ENCODE data around the gene RAD21L1.

RAD21L1 gene

DNA sequence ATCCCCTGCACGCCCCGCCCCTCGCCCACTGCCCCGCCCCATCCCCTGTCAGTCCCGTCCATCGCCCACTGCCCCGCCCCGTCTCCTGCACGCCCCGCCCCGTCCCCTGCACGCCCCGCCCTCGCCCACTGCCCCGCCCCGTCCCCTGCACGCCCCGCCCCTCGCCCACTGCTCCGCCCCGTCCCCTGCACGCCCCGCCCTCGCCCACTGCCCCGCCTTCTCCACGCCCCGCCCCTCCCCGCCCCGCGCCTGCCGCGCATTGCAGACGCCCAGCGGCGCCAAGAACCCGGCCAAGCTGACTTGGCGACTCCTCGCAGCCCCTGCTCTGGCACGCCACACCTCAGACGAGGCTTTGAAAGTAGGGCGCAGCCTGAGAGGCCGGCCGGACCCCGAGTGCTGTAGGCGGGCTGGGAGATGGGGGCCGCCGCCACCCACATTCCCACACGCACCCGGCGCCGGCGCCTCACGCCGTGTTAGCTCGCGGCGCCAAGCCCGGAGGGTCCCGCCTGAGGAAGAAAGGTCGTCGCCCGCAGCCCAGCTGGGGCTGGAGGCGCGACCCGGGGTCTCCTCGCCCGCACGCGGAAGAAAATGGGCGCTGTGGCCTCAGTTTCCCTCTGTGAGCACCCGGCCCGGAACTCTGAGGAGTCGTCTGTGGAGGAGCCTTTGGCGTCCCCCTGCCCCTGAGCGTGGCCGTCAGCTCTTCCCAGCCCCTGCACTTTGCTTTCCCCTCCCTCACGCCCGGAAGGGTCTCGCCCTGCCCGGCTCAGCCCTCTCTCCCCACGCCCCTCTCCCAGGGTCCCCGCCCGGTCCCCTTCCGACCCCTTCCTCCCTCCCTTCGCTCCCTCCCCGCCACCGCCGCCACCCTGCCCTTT is at the start of gene RAD21L1:
RAD21L1 (plus strand) TSS at position 262 of the 872 bp plus-strand sequence. CDS start 2,410 bp downstream, outside the sequence.
- in situ Hi-C loops (cut with MboI; ENCODE audit: low sequenced_read_pairs) = no loop called here

DNA sequence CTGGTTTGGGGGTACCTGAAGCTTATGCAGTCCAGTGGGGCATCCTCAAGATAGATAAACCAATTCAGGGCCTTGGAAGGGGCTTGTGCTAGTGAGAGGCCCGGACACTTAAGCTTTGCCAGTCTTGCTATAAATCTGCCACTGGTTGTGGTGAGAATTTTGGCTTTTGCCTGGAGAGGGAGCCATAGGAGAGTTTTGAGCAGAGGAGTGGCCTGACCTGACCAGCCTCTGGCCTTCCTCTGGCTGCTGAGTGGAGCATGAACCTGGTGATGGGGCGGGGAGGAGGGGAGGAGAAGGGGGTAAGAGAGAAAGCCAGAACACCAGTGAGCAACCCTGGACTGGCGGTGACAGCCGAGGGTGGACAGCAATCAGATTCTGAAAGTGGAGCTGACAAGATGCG is 48.2 kb upstream of the RAD21L1 start:
- in situ Hi-C loops (cut with MboI; ENCODE audit: low sequenced_read_pairs) = loop anchor here (25.0 kb wide), 1 partner anchor 365 kb away; no protein-coding TSS in a partner anchor

DNA sequence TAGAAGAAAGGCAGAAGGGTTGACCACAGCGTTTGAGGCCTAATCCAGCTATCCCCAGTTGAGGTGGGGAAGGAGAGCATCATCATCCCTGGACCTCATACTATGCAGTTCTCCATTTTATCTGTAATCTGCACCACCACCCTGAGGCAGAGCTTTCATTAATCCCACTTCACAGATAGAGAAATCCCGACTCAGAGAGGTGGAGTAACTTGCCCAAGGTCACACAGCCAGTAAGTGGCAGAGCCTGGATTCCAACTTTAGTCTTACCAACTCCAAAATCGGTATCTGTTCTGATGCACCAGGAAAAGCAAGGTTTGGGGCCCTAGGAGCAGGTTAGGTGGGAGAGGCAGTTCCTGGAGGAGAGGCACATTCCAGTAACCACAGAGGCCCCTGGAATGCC is 47.7 kb upstream of the RAD21L1 start:
- in situ Hi-C loops (cut with MboI; ENCODE audit: low sequenced_read_pairs) = loop anchor here (25.0 kb wide), 1 partner anchor 366 kb away; no protein-coding TSS in a partner anchor

DNA sequence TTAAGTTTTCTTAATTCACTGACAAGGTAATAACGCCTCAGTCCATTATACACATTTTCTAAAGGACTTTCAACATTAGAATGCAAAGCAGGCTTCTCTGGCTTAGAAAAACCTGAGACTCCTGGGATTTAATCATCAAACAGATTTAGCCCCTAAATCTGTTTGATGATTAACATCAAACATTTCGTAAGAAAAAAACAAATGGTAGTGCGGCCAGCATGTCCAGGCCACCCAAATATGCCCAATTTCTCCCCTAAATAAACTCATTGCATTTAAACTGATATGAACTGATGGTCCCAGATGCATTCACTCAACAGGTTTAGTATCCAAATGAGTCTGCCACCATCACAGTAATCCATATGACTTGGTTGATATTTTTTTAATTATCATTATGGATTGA is 47.2 kb upstream of the RAD21L1 start:
- in situ Hi-C loops (cut with MboI; ENCODE audit: low sequenced_read_pairs) = loop anchor here (25.0 kb wide), 1 partner anchor 366 kb away; no protein-coding TSS in a partner anchor

DNA sequence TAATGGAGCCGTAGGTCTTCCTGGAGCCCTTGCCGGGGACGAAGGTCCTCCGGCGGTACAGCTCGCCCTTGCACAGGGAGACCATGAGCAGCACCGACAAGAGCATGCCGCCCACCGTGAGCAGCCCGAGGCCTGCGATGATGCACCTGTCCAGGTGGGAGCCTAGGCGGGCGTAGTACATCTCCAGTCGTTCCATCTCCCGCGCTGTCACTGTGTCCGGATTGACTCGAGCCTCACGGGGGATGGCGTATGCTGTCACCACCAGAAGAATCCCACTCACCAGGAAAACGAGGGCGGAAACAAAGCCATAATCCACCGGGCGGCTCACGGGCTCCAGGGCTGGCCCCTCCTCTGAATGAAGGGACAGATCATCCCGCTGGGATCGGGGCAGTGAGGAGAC is 44.9 kb upstream of the RAD21L1 start:
- in situ Hi-C loops (cut with MboI; ENCODE audit: low sequenced_read_pairs) = loop anchor here (25.0 kb wide), 1 partner anchor 369 kb away; no protein-coding TSS in a partner anchor

DNA sequence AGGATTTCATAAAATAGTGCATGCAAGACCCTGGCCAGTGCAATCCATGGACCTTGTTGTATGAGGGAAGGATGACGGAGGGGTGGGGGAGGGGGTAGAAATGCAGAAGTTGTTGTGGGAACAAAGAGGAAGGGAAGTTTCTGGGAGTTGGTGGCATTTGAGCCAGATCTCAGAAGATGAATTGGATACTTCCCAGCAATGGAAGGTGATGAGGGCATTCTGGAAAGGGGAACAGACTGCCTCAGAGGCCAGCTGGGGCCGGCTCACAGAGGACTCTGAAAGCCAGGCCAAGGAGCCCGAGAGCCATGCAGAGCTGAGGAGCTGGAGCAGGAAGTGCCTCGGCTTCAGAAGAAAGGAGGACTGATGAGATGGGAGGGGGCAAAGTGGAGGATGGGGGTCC is 43.7 kb upstream of the RAD21L1 start:
- in situ Hi-C loops (cut with MboI; ENCODE audit: low sequenced_read_pairs) = loop anchor here (25.0 kb wide), 1 partner anchor 370 kb away; no protein-coding TSS in a partner anchor

DNA sequence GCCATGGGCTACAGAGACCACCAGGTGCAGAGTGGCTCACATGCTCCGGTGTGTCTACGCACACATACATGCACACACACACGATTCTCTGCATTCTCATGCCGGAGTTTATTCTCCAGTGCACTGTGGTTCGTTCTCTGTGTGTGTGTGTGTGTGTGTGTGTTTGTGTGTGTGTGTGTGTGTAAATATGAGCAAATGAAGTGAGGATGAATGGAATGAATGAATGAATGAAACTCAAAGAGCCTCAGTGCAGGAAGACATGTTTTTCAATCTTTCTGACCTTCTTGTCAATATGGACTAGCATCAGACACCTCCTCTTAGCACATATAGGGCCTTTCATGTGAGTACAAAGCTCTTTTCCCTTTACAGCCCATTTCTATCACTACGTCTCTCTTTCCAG is 42.7 kb upstream of the RAD21L1 start:
- in situ Hi-C loops (cut with MboI; ENCODE audit: low sequenced_read_pairs) = loop anchor here (25.0 kb wide), 1 partner anchor 371 kb away; no protein-coding TSS in a partner anchor

DNA sequence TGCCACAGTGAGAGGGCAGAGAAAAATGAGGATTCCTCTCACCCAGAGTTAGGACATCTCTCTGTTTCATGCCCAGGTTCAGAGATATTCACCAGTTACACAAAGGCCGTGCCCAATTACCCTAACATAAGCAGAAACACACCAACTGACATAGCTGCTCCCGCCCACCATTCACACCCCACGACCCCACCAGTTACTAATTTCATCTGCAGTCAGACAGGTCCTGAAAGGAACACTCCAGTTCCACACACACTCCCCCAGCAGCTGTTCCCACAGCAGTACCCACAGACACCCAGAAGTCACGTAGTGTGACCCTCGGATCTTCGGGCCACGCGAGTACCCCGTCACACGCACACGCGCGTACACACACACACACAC is 41.6 kb upstream of the RAD21L1 start:
- in situ Hi-C loops (cut with MboI; ENCODE audit: low sequenced_read_pairs) = loop anchor here (25.0 kb wide), 1 partner anchor 372 kb away; no protein-coding TSS in a partner anchor

DNA sequence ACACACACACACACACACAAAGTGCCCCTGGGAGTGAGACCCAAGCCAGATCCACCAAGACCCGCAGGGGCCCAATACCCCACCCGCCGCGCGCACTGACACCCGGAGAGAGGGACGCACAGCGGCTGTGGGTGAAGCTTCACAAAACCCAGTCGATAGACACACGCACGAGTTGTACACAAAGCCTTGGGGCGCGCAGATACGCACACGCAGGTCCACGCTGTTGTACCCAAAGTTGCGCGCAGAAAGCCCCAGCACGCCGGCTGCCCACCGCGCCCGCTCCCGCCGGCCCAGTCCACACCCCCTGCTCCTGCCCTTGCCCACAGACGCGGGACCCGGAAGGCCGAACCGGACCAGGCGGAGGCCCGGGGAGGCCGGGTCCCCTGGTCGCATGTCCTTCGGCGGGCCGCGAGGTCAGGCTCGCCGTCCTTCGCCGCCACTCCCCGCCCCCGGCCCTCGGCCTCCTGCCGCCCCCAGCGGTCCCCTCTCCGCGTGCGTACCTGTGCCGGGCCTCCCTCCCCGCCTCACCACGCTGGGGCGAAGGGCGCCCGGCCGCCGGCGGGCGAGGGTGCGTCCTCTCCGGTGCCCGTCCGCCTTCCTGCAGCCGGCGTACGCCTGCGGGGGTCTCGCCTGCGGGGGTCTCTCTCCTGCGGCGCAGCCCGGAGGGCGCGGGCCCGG is 41.1 kb upstream of the RAD21L1 start, which contains the start of gene TMEM74B:
TMEM74B (minus strand) TSS at position 344 of the 678 bp plus-strand sequence. CDS start 1,180 bp downstream, outside the sequence.
- in situ Hi-C loops (cut with MboI; ENCODE audit: low sequenced_read_pairs) = loop anchor here (25.0 kb wide), 1 partner anchor 372 kb away; no protein-coding TSS in a partner anchor

DNA sequence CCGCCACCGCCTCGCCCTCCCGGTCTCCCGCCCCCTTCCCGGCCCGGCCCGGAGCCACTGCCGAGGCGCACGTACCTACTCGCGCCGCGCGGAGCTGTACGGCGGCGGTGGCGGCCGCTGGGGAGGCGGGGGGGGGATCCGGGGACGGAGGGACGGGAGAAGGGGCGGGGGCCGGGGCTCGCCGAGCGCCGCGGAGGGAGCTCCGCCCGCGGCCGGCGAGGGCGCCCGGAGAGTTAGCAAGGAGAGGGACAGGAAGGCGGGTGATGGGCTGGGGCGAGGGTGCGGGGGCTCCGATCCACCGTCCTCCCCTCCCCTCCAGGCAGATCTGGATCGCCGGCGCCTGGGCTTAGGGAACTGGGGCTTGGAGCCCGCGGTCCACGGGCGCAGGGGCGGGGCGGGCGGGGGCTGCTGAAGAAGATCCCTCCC is 40.5 kb upstream of the RAD21L1 start:
- in situ Hi-C loops (cut with MboI; ENCODE audit: low sequenced_read_pairs) = loop anchor here (25.0 kb wide), 1 partner anchor 373 kb away; no protein-coding TSS in a partner anchor

DNA sequence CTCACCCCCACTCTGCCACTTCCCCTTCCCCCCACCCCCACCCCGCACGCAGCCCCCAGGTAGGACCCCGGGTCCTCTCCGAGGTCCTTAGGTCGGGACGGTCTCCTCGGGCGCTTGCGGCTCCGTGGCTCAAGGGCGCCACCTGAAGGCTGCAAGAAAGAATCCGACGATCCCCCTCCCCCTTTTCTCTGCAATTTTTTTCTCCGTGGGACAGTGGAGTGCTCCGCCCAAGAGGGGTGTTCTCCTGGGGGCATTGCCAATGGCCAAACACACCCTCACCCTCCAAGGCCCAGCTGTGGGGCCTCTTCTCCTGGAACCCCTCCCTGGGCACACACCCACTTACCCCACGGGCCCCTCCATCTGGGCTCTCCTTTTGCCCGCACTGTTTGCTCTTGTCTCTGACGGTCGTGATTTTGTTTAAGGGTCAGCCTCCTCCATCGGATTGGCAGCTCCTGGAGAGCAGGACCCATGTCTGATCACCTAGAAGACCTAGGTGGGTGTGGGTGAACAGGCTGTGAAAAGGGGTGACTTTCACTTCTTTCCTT is 40.0 kb upstream of the RAD21L1 start:
- in situ Hi-C loops (cut with MboI; ENCODE audit: low sequenced_read_pairs) = loop anchor here (25.0 kb wide), 1 partner anchor 374 kb away; no protein-coding TSS in a partner anchor

DNA sequence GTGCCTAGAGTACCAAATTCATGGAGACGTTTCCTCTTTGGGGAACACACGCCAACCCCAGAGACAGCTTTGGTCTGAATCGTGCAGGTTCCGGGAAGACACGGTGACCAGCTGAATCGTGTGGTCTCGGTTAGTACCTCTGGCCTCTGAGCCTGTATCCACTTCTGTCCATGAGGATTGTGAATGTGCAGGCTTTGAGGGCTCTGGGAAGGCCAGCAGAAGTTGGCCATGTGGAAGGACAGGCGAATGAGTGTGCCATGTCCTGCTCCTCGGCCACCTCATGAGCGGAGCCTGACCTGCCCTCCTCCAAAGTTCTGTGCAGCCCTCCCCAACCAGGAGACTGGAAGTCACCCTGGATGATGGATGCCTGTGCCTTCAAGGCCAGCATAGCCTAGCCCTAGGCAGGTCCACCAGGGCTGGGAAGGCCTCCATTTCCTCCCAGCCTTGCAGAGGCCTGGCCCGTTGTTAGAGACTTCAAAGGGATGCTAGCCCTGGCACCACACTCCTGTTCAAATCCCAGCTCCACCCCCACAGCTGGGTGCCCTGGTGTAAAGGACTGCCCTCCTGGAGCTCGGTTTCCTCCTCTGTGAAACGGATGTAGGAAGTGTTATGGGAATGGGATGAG is 39.4 kb upstream of the RAD21L1 start:
- in situ Hi-C loops (cut with MboI; ENCODE audit: low sequenced_read_pairs) = loop anchor here (25.0 kb wide), 1 partner anchor 374 kb away; no protein-coding TSS in a partner anchor

DNA sequence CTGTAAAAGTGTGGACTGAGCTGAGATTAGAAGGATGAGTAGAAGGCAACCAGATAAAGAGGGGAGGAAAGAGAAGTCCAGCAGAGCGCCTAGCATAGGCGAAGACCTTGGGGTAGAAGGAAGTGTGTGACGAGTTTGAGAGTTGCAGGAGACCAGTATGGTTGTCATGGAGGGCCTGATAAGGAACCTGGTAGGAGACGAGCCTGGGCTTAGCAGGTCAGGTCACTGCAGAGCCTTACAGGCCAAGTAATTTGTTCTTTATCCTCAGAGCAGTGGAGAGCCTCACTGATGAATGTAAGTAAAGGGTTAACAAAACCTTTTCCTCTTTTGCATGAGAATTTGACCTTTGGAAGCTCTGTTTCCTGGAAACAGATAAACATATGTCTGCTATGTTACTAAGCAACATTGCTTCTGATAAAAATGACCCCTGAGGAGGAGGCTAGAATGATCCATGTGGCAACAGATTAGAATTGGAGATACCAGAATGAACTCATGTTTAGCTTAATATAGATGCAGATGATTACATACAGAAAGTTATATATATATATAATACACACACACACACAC is 38.2 kb upstream of the RAD21L1 start:
- in situ Hi-C loops (cut with MboI; ENCODE audit: low sequenced_read_pairs) = loop anchor here (25.0 kb wide), 1 partner anchor 375 kb away; no protein-coding TSS in a partner anchor

DNA sequence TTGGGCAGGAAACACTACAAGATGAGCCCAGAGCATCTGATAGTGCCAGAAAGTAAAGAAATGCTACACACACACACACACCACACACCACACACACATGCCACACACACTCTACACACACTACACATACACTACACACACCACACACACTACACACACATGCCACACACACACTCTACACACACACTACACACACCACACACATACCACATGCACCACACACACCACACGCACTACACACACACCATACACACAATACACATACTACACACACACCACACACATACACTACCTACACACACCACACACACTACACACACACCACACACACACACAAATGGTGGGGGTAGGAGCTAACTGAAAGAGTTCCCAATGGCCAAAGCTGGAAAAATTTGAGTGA is 37.5 kb upstream of the RAD21L1 start:
- in situ Hi-C loops (cut with MboI; ENCODE audit: low sequenced_read_pairs) = loop anchor here (25.0 kb wide), 1 partner anchor 376 kb away; no protein-coding TSS in a partner anchor

DNA sequence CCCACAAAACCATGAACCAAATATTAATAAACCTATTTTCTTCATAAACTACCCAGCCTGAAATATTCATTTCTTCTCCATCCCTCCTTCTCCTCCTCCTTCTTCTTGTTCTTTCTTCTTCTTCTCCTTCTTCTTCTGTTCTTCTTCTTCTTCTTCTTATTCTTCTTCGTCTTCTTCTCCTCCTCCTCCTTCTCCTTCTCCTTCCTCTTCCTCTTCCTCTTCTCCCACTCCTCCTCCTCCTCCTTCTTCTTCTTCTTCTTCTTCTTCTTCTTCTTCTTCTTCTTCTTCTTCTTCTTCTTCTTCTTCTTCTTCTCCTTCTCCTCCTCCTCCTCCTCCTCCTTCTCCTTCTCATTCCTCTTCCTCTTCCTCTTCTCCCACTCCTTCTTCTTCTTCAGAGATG is 36.0 kb upstream of the RAD21L1 start:
- in situ Hi-C loops (cut with MboI; ENCODE audit: low sequenced_read_pairs) = loop anchor here (25.0 kb wide), 1 partner anchor 378 kb away; no protein-coding TSS in a partner anchor

DNA sequence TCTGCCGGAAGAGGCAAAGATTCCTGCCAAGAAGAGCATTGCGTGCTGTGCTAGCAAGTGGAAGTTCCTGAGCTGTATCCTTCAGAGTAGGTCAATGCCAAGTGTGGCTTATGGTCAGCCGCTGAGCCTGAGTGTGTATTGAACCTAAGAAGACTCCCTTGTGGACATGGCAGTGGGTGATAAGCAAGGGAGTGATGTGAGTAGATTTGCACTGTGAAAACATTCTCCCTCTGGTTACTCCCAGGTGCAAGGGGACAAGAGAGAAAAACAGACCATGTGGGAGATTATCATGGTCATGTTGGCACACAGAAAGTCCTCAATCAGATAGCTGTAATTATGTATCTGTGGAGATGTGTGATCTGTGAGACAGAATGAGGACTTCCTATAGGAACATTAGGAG is 35.0 kb upstream of the RAD21L1 start:
- in situ Hi-C loops (cut with MboI; ENCODE audit: low sequenced_read_pairs) = loop anchor here (25.0 kb wide), 1 partner anchor 379 kb away; no protein-coding TSS in a partner anchor

DNA sequence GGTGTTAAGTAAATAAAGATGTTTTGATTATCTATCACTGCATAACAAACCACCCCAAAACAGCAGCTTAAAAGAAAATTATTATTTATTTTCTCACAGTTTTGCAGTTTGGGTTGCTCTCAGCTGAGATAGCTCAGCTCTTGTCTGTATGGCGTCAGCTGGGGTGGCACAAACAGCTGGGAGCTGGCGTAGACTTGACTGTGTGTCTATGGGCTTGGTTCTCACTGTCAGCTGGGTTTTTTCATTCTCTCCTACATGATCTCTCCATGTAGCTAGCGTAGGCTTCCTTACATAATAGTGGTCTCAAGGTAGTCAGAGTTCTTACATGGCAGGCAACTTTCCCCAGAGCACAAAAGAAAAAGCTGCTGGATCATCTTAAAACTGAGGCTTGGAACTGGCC is 34.5 kb upstream of the RAD21L1 start:
- in situ Hi-C loops (cut with MboI; ENCODE audit: low sequenced_read_pairs) = loop anchor here (25.0 kb wide), 1 partner anchor 379 kb away; no protein-coding TSS in a partner anchor

DNA sequence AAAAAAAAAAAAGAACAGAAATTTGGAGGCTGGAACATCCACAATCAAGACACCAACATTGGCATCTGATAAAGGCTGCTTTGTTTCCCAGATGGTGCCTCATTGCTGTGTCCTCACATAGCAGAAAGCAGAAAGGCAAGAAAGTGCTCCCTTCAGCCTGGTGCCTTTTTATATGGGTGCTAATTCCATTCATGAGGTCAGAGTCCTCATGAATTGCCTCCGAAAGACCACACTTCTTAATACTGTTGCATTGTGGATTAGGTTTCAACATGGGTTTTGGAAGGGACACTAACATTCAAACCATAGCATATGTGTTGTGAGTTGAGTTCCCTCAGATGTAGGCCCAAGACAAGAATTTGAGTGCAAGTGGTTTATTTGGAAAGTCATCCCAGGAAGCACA is 30.6 kb upstream of the RAD21L1 start:
- in situ Hi-C loops (cut with MboI; ENCODE audit: low sequenced_read_pairs) = loop anchor here (25.0 kb wide), 1 partner anchor 383 kb away; no protein-coding TSS in a partner anchor

DNA sequence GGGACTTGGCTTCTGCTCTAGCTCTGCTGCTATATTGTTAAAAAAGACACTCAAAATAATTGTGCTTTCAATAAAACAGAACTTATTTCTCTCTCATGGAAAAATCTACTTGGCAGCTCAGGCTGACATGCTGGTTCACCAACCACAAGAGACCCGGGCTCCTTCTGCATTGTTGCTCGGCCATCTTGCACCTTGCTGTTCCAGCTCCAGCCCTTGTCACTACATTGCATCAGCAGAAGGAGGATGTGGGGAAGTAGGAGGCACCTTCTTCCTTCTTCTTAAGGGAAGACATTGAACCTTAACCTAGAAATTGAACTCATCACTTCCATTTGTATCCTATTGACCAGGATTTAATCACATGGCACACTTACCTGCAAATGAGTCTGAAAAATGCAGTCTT is 29.2 kb upstream of the RAD21L1 start:
- in situ Hi-C loops (cut with MboI; ENCODE audit: low sequenced_read_pairs) = loop anchor here (25.0 kb wide), 1 partner anchor 384 kb away; no protein-coding TSS in a partner anchor
